Stimulated activated CD8-positive, alpha-beta memory T cell treated with anti-CD3 and anti-CD28 coated beads, Interleukin-2, amount 100 ng/mL, for 48 hours (primary cell): ENCODE measurements around the gene HYPK.

Experiments
- DNase-seq, 2 donors: peaks; one replicate each; pipeline ENCODE4 v3.0.0-alpha.2; 2020; ENCODE audit warnings: low read depth in 2 of 2

The HYPK gene

DNA sequence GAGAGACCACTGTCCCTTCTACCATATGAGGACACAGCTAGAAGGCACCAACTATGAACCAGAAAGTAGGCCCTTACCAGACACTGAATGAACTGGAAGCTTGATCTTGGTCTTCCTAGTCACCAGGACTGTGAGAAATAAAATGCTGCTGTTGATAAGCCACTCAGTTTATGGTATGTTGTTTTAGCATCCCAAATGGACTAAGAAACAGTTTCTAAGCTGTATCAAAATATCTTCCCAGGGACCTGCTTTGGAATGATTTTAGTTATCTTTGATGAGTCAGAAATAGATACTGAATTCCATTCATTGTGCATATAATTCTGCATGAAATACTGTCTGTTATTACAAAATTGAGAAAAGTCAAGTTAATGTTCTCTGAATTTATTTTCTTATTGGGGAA, 45.0 kb downstream of the HYPK start:
- no peak for DNase-seq

DNA sequence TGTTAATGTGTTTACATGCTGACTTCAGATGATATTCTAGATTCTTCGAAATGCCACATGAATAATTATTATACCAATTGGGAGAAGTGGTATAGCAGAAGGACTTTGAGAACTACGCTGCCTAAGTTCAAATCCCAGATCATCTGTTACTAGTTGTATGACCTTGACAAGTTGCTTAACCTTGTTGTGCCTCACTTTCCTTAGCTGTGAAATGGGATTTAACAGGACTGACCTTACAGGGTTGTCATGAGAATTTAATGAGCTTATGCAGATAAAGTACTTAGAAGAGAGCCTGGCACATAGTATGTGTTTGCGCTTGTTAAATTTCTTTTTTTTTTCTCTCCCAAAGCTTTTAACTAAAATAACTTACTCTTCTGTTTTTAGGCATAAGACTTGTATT, 50.9 kb downstream of the HYPK start:
- no peak for DNase-seq

DNA sequence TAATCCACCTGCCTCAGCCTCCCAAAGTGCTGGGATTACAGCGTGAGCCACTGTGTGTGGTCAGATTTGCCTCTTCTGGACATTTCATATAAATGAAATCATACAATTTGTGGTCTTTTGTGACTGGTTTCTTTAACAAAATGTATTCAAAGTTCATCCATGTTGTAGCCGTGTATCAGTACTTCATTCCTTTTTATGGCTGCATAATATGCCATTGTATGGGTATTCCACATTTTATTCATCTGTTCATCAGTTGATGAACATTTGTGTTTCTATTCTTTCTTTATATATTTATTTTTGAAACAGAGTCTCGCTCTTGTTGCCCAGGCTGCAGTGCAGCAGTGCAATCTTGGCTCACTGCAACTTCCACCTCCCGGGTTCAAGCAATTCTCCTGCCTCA, 52.2 kb downstream of the HYPK start:
- DNase-seq = no peak
